Measurements from ENCODE around the gene TRDMT1. TPM values are rescaled to one million over a fixed set of nuclear protein-coding genes. Genes with fewer than 3 reads are reported as not detected.

Gene TRDMT1, protein sequence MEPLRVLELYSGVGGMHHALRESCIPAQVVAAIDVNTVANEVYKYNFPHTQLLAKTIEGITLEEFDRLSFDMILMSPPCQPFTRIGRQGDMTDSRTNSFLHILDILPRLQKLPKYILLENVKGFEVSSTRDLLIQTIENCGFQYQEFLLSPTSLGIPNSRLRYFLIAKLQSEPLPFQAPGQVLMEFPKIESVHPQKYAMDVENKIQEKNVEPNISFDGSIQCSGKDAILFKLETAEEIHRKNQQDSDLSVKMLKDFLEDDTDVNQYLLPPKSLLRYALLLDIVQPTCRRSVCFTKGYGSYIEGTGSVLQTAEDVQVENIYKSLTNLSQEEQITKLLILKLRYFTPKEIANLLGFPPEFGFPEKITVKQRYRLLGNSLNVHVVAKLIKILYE
- total RNA-seq = 1.1 TPM

DNA sequence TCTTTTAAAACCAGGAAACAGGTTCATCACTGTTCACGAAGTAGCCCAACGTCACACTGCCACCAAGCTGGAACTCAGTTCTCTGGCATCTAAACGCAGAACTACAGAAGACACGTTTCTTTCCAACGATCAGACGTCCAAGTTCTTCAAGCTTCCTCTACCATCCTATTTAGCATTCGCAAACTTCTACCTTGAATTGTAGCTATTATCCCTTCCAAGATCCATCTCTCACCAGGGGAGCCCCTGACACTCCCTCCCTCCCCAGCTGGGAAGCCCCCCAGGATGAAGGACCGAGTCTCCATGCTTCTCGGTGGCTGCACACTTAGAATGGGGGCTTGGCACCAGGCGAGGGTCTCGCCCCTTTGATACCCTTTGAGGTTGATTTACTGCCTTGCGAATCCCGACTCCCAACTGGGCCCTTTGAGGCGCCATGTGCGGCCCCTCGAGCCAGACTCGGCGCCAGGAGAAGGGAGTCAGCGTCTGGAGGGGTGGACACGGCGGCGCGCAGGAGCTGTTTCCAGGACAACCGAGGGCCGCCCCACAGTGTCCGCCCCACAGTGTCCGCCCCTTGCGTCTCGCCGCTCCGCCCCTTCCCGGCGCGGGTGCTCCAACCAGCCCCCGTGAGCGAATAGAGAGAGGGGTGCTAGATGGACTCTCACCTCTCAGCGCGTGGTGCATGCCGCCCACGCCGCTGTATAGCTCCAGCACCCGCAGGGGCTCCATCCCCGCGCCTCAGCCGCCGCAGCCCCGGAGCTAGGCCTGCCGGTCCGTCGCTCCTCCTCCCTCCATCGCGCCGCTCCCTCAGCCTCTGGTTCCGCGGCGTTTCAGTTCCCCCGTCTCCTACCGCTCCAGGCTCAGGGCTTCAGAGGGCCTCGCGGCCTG, at the start of gene TRDMT1:
TSS of gene TRDMT1 (minus strand) at position 761 of the 882 bp plus-strand sequence. CDS start at position 723, 38 bp downstream.
- peak; percentile 99 for ATAC-seq
- DNase-seq (ENCODE audit: low spot score) = peak; percentile 87

DNA sequence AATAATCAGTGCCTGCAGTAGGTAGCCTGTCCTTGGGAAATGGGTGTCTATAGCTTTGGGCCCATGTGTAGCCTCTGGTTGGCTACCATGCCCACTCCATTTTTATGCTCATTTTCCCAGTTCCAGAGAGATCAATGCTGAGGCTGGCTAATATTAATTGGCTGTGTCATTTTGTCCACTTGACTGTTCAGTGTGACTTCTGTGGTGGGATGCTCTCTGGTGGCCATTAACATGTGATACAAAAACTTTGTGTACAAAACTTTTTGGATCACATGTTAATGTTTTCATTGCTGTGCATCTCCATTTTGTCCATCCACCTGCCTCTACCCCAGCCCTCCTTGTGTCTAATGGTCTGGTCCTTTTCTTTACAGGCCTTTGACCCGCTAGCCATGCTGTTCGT, 49.3 kb upstream of the TRDMT1 start:
- DNase-seq (ENCODE audit: low spot score) (no peak), ATAC-seq (no peak)

DNA sequence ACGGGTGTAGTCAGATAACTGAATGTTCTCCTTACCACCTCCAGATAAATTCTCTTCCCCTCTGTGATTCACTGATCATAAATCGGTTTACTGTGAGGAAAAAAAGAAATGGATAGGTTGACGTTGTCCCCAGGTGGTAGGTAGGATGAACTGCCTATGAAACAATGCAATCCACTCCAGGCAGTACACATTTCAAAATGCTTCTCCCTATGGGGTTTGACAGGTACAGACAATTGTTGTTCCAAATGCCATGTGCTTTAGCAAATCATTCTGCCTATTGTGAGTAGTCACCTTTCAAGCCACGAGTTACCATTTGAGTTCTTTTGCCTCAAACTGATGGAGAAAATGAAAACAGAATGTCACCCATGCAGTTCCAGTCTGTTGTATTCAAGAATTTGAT, 48.3 kb upstream of the TRDMT1 start:
- DNase-seq (ENCODE audit: low spot score) (no peak), ATAC-seq (no peak)

DNA sequence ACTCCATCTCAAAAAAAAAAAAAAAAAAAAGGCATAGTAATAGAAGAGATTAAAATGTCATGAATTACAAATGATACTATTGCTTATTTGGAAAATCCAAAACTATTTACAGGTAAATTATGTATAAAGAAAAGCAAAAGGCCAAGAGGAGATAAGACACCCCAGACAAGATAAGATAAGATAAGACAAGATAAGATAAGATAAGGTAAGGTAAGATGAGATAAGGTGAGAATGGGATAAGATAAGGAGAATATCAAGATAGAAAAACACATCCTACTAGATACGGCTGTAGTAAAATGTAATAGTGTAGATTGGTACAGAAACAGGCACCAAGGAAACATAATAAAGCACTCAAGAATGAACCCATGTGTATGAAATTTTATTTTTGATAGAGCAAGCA, 47.5 kb upstream of the TRDMT1 start:
- ATAC-seq (no peak), DNase-seq (ENCODE audit: low spot score) (no peak)

DNA sequence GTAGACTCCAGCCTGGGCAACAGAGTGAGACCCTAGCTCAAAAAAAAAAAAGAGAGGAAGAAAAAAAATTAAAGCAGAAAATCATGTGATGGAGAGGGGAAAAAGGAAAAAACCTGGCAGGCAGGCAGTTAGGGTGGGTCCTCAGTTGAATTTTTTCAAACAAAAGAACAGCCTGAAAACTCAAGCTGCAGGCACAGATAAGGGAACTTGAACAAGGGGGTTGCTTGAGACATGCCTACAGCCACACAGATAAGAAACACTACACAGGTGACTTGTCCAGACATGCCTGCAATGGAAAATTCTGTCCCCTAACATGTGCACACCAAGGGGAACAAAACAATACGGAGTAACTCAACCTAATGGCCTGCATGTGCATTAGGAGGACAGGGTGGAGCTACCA, 45.7 kb upstream of the TRDMT1 start:
- DNase-seq (ENCODE audit: low spot score) = no peak
- no peak for ATAC-seq

DNA sequence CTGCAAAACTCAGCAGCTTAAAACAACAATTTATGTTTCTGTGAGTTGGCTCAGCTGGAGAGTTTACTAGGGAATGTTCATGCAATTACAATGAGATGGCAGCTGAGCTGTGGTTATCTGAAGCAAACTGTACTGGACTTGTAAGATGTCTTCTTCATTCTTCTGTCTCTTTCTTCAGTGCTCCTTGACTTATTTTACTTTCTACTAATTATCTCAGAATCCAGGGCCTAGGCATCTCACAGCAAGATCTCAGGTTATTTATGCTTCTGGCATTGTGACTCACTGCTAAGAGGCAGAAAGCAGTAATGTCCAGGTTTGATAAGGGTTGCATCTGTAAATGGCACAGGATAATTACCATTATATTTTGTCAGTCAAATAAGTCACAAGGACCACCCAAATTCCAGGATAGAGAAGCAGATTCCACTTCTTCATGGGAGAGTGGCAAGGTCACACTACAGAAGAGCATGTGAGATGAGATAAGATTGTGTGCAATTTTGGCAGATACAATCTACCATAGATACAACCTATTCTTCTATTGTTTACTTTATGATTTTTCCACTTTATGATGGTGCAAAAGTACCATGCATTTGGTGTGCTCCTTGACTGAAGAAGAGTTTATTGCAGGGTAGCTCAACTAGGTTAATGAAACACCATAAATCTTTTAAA, 43.4 kb upstream of the TRDMT1 start:
- DNase-seq (ENCODE audit: low spot score) = no peak
- no peak for ATAC-seq

DNA sequence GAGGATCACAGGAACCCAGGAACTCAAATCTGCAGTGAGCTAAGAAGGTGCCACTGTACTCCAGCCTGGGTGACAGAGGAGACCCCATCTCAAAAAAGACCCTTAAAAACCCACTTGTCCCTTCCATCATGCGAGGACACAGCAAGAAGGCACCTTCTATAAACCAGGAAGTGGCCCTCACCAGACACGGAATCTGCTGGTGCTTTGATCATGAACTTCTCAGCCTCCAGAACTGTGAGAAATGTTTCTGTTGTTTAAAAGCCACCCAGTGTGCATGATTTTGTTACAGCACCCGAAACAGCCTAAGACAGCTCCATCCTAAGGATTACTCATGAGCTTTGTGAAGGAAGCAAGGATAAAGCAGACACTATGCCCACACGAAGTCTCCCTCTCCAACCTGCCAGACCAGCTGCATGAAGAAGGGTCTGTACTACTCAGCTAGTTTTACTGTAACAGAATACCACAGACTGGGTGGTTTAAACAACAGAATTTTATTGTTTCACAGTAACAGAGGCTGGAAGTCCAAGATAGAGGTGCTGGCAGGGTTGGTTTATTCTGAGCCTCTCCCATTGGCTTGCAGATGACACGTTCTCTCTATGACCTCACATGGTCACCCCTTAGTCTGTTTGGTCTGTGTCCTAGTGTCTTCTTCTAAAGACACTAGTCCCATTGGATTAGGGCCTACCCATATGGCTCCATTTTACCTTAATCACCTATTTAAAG, 40.3 kb upstream of the TRDMT1 start:
- DNase-seq (ENCODE audit: low spot score) (no peak), ATAC-seq (no peak)

DNA sequence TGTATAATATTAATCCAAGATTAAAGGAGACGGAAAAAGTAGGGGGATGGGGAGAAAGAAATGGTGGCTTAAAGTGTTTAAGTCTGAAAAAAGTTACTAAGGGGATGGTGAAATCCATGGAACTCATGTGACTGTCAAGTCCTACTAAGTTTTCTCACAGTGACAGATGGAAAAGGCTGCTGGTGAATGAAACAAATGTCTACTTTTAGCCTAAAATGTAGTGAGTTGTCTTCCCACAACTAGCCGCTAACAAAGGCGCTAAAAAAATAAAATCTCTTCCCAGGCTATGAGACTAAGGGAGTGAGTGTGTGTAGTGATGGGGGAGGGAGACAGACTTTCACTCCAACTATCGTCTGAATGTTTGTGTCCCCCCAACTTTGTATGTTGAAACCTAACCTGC, 39.1 kb upstream of the TRDMT1 start:
- DNase-seq (ENCODE audit: low spot score) = no peak
- no peak for ATAC-seq

DNA sequence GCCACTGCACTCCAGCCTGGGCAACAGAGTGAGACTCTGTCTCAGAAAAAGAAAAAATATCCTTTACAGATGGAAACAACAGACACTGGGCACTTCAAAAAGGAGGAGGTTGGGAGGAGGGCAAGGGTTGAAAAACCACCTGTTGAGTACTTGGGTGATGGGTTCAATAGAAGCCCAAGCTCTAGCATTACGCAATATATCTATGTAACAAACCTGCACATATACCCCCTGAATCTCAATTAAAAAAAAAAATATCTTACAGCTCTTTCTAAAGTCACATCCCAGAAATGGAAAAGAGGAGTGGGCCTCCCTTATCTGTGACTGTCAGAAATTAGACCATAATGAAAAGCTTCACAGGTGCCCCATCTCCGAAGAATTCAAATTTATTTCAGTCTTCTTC, 38.6 kb upstream of the TRDMT1 start:
- ATAC-seq (no peak), DNase-seq (ENCODE audit: low spot score) (no peak)

DNA sequence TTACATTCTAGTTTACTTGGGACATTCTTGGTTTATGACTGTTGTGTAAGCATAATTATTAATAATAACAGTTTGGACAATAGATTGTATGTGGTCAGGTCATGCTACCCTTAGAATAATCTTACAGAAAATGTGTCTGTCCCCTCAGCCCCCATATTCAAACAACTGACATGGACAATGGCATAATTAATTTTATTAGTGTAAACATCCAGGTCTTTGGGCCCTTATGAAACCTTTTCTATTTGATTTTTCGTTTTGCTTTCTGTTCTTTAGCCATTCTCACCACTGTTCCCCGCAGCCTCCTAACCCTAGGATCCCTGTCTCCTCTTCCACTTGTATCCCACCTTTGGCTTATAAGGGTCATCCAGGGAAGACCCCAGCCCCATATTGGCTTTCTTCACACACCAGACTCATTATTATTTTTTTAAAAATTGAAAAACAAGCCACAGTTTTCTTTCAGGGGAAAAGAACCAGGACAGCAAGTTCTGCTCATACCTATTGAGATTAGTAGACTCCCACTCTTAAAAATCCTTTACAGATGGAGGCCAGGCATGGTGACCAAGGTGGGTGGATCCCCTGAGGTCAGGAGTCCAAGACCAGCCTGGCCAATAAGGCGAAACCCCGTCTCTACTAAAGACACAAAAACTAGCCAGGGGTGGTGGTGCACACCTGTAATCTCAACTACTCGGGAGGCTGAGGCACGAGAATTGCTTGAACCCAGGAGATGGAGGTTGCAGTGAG, 38.0 kb upstream of the TRDMT1 start:
- DNase-seq (ENCODE audit: low spot score) (no peak), ATAC-seq (no peak)

DNA sequence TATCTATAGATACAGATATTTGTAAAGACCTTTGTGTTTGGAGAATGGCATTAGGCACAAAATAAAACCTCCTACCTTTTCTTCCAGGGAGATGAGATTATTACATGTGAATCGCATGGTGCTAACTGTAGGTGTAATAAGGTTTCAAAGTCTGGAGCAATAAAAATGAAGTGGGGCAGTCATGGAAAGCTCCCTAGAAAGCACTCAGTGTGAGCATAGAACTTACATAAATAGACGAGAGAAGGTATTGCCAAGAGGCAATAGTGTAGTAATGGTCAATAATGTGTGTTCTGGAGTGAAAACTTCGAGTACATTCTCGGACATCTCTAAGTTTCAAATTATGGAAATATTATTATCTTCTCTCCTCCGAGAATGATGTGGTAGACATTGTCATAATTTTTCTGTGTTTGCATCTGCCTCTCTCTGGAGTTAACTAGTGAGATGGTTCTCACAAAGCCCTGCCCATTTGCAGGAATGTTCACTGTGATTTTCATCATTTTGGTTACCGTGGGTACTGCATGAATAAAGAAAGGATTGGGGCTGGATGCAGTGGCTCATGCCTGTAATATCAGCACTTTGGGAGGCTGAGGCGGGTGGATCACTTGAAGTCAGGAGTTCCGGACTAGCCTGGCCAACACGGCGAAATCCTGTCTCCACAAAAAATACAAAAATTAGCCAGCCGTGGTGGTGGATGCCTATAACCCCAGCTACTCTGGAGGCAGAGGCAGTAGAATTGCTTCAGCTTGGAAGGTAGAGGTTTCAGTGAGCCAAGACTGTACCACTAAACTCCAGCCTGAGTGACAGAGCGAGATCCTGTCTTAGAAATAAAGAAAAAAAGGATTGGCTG, 37.2 kb upstream of the TRDMT1 start:
- ATAC-seq = no peak
- no peak for DNase-seq (ENCODE audit: low spot score)

DNA sequence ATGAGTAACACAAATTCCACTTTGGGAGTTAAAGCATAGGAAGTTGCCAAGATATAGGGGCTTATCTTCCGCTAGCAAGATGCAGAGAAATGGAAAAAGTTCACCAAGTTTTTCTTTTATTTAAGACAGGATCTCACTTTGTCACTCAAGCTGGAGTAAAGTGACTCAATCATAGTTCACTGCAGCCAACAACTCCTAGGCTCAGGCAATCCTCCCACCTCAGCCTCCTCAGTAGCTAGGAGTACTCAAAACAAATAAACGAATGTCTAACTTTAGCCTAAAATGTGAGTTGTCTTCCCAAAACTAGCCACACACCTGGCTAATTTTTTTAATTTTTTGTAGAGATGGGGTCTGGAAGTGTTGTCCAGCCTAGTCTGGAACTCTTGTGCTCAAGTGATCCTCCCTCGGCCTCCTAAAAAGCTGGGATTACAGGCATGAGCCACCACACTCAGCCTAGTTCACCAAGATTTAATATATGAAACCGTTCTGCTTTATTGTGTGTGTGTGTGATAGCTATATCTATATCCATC, 36.5 kb upstream of the TRDMT1 start:
- ATAC-seq (no peak), DNase-seq (ENCODE audit: low spot score) (no peak)

DNA sequence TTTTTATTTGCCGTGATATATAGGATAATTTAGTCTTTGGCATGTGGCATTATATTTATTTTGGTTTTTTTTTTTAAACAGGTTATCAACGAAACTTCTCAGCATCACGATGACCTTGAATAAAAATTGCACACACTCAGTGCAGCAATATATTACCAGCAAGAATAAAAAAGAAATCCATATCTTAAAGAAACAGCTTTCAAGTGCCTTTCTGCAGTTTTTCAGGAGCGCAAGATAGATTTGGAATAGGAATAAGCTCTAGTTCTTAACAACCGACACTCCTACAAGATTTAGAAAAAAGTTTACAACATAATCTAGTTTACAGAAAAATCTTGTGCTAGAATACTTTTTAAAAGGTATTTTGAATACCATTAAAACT, 35.7 kb upstream of the TRDMT1 start:
- DNase-seq (ENCODE audit: low spot score) = no peak
- no peak for ATAC-seq

DNA sequence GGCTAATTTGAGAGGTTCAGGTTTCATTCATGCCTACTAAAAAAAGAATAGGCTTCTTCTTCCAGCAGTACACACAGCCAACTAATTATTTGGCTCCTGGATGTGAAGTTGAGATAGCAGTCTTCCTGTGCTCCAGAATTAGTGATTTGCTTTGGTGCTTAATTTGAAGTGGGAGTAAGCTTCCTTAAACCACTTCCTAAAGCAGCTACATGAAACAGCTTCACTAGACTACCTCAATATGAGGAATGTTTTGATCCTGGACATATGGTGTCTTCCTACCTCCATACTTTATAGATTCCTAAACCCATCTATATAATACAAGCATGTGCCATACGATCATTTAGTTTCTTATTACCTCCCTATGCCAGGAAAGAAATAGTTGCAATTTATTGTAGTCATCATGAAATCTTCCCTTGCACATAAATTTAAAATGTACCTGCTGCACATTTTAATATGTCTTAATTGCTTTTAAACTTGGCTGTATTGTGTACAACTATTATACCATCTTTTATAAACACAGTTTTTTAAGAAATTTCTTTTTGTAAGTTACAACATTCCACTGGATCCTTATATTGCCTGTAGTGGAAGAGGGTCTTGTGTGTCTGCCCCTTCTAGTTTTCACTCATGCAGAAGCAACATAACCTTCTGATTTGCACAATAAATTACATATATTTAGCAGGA, 35.1 kb upstream of the TRDMT1 start:
- DNase-seq (ENCODE audit: low spot score) (no peak), ATAC-seq (no peak)

DNA sequence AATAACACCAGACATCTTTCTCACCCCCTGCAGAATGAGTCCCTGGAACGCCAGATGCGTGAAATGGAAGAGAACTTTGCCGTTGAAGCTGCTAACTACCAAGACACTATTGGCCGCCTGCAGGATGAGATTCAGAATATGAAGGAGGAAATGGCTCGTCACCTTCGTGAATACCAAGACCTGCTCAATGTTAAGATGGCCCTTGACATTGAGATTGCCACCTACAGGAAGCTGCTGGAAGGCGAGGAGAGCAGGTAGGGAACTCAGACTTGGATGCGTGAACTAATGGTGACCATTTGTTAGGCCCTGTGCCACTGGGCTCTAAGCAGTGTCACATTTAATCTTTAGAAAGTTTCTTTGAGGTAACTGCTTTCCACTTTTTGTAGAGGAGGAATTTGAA, 33.7 kb upstream of the TRDMT1 start:
- DNase-seq (ENCODE audit: low spot score) = no peak
- ATAC-seq = no peak

DNA sequence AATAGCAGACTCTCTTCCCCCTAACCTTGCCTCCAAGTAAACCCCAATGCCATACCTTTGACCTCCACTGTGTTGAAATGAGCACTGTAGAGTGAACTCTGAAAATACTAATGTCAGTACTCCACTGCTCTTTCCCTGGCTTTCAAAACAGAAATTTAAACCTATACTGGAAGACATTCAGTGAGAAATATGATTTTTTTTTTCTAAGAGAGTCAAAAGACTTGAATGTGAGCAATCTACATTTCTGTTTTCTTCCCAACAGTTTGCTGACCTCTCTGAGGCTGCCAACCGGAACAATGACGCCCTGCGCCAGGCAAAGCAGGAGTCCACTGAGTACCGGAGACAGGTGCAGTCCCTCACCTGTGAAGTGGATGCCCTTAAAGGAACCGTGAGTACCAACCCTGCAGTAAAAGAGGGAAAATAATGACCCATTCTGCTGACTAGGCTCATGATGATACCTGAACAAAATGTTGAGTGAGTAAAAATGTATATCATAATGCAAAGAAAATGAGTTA, 33.0 kb upstream of the TRDMT1 start:
- DNase-seq (ENCODE audit: low spot score) = no peak
- no peak for ATAC-seq

DNA sequence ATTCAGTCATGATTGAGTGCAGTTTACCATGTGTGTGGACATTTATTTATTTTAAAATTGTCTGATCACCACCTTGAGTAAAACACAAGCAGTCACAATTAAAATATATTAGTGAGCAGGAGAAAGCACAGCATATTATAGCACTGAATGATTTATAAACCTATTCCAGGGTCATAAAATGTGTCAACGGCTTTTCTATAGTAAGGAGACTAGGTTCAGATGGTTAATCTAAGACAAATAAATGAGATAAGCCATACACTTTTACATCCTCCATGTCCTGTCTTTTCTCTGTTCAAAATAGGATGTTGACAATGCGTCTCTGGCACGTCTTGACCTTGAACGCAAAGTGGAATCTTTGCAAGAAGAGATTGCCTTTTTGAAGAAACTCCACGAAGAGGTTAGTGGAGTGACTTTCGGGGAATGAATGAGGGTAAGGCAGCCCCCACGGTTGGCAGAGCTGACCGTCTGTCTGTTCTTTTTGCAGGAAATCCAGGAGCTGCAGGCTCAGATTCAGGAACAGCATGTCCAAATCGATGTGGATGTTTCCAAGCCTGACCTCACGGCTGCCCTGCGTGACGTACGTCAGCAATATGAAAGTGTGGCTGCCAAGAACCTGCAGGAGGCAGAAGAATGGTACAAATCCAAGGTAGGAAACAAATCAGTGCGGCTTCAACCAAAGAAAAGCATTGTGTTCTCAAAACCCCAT, 32.0 kb upstream of the TRDMT1 start:
- DNase-seq (ENCODE audit: low spot score) = no peak

More for the DNA sequence above, 32.0 kb upstream of the TRDMT1 start:
- ATAC-seq = no peak
